ENCODE data around the gene BRAF.

The BRAF gene

GRCh38 chr7:140972876-140973829, 48.4 kb upstream of the BRAF start:
- H3K27ac ChIP-seq (ENCODE audit: extremely low read depth, low read depth, low read length), result no peak overlapping the region
- POLR2A ChIA-PET, result no interaction called here
- no peaks in the 10 kb centered on the region; the same call in 1 of the 2 replicates for H3K4me1 ChIP-seq (ENCODE audit: control insufficient read depth, insufficient read depth, low read length)
- CTCF ChIA-PET, result interaction anchor here (0.6 to 1.3 kb wide), 2 partner anchors 49 to 162 kb away, joined by 3 read pairs; no protein-coding TSS in a partner anchor
- H3K36me3 ChIP-seq (ENCODE audit: control insufficient read depth in 2 of 2, insufficient read depth in 1 of 2, low read length in 2 of 2), result no peaks in the 10 kb centered on the region
- H3K9me3 ChIP-seq (ENCODE audit: control insufficient read depth, insufficient read depth, low read depth, low read length), result no peaks in the 10 kb centered on the region
- no peak overlapping the region for H3K4me3 ChIP-seq (ENCODE audit: low read depth, low read length)
- TF ChIP-seq ZNF211 (tag by site-specific recombination; IDR thresholded peaks at IDR 0.05; ENCODE audit: low read depth), result no peak
- TF ChIP-seq GLI4 (tag by site-specific recombination; IDR thresholded peaks at IDR 0.05), result no peak
- TF ChIP-seq ZSCAN30 (tag by site-specific recombination; IDR thresholded peaks at IDR 0.05), result no peak
- TF ChIP-seq ZNF561 (tag by site-specific recombination; IDR thresholded peaks at IDR 0.05; ENCODE audit: borderline replicate concordance), result 0 out of 2 replicates have a peak, but pooled peaks have one; percentile 24
- no peak for TF ChIP-seq ZNF514 (tag by site-specific recombination; IDR thresholded peaks at IDR 0.05)
- TF ChIP-seq YY1 (tag by site-specific recombination; IDR thresholded peaks at IDR 0.05), result no peak
- TF ChIP-seq ZBTB6 (tag by site-specific recombination; IDR thresholded peaks at IDR 0.05), result no peak
- no peak for TF ChIP-seq ZNF521 (tag by site-specific recombination; IDR thresholded peaks at IDR 0.05)
- TF ChIP-seq ZNF2 (tag by site-specific recombination; IDR thresholded peaks at IDR 0.05), result no peak
- peak; percentile 58 for TF ChIP-seq ZBTB8A (tag by site-specific recombination; IDR thresholded peaks at IDR 0.05)
- no peak for TF ChIP-seq ZNF341 (tag by site-specific recombination; IDR thresholded peaks at IDR 0.05; ENCODE audit: low read depth)
- TF ChIP-seq ZNF239 (tag by site-specific recombination; IDR thresholded peaks at IDR 0.05), result no peak
- no peak for TF ChIP-seq SETDB1 (IDR thresholded peaks at IDR 0.05; ENCODE audit: insufficient read length, low read length)
- TF ChIP-seq SCRT2 (tag by site-specific recombination; IDR thresholded peaks at IDR 0.05), result peak; percentile 59; the same call in 1 of the 2 replicates
- TF ChIP-seq ZBTB20 (tag by site-specific recombination; IDR thresholded peaks at IDR 0.05), result no peak
- no peak for TF ChIP-seq ZSCAN18 (tag by site-specific recombination; IDR thresholded peaks at IDR 0.05)
- no peak for TF ChIP-seq ZNF274 (IDR thresholded peaks at IDR 0.05; ENCODE audit: low read length)
- no peak for TF ChIP-seq ZNF274 (tag by site-specific recombination; IDR thresholded peaks at IDR 0.05; ENCODE audit: borderline replicate concordance)
- TF ChIP-seq ZNF629 (tag by site-specific recombination; IDR thresholded peaks at IDR 0.05), result no peak
- no peak for TF ChIP-seq PRDM2 (tag by site-specific recombination; IDR thresholded peaks at IDR 0.05; ENCODE audit: borderline replicate concordance)
- TF ChIP-seq KLF7 (tag by site-specific recombination; IDR thresholded peaks at IDR 0.05; ENCODE audit: borderline replicate concordance), result no peak
- no peak for TF ChIP-seq ZNF768 (tag by site-specific recombination; IDR thresholded peaks at IDR 0.05)
- no peak for TF ChIP-seq ZNF792 (tag by site-specific recombination; IDR thresholded peaks at IDR 0.05)
- TF ChIP-seq ZNF501 (tag by site-specific recombination; IDR thresholded peaks at IDR 0.05), result no peak
- TF ChIP-seq ZBTB26 (tag by site-specific recombination; optimal IDR thresholded peaks at IDR 0.05), result no peak
- no peak for TF ChIP-seq ZNF26 (tag by site-specific recombination; IDR thresholded peaks at IDR 0.05)
- no peak for TF ChIP-seq ZNF416 (tag by site-specific recombination; IDR thresholded peaks at IDR 0.05)

Measured in HEK293 (cell line).